GM21390 (cell line): ENCODE results near the gene RBM5.

Experiments
- ATAC-seq: cut with Tn5 transposase; IDR thresholded peaks from one replicate; pipeline ENCODE4 v1.9.1; 2021; ENCODE audit not compliant: unreplicated experiment

RBM5 gene

DNA sequence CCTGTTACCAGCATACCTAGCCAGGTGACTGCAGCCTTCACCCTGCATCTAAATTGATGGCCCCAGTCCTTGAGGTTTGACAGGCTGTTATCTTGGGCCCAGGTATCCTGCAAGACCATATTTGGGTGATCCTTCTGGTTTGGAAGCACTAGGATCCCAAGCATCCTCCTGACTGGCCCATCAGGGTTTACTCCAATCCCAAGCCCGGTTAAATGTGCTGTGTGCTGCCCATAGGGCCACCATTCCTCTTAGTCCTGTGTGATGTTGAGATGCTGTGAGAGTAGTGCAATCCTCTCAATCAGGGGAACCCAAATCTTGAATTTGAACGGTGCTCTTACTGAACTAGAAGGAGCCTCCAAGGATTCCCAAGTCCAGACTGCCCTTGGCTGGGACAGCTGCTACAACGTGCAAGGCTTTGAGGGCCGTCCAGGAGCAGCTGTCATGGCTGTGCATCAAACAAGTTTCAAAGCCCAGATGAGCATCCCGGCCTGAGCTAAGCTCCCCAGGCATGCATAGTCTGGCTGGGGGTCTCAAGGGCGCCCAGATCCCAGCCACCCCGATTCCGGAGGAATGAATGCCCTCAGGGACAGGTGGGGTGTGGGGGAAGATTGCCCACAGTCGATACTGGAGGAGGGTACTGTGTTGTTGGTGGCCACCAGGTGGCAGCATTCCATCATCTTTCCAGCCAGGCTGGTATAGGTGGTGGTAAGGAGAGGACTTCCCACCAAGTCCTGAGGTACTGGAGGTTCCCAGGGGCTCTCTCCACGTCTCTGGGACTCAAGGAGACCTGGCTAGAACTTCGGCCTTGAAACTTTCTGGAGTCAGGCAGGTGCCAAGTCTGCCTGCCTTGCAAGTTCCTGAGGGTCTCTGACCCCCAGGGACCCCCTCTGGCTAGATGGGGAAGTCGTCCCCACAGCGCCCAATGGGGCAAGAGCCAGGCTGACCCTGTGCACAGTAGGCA, 32.6 kb downstream of the RBM5 start:
- no peak for ATAC-seq

DNA sequence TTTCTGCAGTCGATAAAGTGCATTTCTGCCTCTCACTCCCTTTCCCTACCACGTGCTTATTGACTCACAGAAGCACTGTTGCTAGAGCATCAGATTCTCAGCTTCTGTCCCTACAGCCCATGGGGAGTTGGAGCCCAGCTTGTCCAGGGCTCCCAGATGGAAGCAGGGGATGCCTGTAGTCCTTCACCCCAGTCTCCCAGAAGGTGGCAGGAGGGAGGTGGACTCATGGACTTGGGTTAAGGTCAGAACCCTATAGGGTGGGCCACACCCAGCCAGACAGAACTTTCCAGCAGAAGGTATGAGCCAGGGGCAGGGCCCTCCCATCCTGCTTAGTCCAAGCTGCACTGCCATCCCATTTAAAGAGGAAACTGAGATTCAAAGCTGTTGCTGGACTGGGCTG, 33.4 kb downstream of the RBM5 start:
- ATAC-seq, result no peak

DNA sequence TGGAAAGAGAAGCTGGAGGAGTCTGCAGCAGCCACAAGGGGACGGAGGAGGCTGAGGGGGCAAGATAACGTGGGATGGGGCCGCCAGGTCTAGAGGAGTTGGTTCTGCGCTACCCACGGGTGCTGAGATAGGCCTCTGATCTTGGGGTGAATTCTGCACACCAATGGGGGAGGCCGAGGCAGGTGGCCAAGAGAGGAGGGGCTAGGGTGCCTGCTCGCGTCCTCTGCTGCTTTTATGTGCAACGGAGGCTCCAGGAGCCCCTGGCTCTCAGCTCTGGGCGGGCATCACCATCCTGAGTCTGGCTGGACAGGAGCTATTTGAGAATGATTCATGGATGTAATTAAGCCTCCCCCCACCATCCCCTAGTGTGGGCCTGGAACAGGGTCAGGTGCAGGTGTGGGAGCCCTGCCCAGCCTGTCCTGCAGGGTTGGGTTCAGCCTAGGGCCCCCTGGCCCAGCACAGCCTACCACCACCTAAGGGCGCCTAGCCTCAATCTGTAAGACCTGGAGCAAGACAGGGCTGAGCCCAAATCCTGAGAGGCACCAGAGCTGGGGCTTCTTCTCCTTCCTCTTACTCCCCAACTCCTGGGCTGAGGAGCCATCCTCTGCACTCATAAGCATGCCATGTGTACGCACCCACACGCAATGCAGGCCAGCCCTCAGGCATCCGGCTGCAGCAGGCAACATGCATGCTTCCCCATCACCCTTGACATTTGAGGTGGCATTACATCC, 34.1 kb downstream of the RBM5 start:
- no peak for ATAC-seq

DNA sequence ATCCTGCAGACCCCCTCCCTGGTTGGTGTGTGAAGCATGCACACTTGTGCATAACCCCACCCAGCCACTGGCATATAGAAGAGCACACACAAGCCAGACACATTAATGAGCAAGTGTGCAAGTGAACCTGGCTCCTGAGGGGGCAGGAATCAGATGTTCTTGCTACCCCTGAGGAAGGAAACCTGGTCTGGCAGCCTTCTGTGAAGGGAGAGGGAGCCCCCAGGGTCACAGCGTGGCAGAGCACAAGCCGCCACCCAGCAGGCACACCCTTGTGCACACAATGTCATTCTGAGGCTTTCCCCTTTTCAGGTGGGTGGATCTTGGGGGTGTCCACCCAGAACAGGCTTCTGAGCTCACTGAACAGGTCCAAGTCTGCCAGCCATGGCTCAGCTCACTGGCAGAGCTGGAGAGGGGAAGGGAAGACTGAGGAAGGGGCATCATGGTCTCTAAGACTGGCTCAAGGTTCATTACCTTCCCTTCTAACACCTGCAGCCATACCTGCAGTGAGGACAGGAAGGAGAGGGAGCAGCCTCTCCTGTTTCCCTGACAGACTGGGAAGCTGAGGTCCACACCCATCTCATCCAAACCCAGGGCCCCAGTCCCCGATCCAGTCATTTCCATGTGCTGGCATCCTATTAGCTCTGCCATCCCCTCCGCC, 34.8 kb downstream of the RBM5 start:
- ATAC-seq, result no peak

DNA sequence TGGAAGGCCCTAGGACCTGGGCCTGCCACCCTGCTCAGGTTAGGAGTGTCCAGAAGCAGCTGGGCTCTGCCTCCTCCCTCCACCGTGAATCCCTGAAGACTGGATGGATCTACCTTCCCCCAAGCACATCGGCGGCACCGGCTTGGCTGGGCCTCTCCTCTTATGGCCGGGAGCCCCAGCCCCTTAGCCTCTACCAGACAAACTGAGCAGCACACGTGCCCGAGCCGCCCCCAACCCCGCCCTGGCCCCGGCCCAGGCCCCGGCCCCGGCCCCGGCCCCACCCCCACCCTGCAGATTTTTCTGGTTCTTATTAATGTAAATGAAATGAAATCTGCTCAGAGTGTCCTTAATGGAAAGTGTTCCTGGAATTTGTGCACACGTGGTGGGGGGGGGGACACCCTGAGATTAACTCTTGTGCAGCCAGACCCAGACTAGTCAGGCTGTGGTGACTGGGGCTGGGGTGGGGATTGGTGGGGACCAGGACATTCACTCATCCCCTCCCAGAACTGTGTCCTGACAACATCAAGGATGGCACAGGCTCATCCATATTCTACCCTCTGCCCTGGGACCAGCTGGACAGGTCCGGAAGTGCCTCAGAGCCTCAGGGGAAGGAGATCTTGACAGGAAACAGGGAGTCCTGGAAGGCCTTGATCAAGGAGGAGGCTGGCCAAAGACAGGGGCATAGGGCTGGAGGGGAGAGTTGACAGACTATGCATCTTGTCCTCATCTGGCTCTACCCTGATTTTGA, 35.5 kb downstream of the RBM5 start:
- ATAC-seq, result no peak

DNA sequence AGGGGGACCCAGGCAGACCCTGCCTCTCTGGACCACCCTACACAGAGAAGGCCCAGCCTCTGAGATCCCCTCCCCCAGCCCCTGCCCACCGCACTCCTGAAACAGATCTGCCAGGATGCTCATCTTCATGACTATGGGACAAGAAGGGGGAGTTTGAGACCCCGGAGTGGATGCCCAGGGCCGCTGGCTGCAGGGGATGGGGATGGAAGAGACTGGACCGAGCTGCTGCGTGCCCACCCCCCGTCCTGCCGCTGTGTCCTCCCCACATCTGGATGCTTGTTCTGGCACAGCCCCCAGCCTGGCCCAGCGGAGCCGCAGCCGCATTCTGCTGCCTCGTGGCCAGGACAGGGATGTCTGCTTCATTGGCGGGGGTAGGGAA, 36.1 kb downstream of the RBM5 start:
- ATAC-seq, result no peak

DNA sequence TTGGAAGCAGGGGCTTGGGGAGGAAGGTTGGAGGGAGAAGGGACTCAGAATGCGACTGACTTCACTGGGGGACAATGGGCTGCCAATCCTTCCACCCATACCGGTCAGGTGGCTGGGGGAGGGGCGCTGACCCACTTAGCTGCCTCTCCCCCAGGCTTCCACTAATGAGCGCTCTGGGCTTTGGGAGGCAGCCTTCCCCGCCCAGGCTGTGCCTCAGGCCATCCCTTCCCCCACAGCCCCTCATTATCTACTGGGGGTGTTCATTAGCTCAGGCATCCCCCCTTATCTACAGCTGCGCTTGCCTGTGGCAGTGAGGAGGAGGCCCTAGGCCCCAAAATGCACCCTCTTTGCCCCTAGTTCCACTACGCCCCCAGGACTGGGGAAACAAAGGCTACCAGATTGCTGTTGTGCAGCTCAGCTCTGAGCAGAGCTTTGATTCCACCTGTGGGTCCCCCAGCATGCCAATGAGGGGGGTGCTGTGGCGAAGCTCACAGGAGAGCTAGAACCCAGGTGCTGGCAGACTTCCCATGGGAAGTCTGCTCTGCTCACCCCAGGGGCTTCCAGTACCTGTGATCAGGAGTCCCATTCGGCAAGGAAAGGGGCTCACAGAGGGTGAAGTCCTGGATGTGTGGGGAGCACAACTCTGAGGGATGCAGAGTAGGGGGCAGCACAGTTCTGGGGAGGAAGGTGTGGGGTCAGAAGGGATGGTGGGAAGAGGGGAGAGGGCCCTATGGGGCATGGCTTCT, 37.0 kb downstream of the RBM5 start:
- no peak for ATAC-seq

DNA sequence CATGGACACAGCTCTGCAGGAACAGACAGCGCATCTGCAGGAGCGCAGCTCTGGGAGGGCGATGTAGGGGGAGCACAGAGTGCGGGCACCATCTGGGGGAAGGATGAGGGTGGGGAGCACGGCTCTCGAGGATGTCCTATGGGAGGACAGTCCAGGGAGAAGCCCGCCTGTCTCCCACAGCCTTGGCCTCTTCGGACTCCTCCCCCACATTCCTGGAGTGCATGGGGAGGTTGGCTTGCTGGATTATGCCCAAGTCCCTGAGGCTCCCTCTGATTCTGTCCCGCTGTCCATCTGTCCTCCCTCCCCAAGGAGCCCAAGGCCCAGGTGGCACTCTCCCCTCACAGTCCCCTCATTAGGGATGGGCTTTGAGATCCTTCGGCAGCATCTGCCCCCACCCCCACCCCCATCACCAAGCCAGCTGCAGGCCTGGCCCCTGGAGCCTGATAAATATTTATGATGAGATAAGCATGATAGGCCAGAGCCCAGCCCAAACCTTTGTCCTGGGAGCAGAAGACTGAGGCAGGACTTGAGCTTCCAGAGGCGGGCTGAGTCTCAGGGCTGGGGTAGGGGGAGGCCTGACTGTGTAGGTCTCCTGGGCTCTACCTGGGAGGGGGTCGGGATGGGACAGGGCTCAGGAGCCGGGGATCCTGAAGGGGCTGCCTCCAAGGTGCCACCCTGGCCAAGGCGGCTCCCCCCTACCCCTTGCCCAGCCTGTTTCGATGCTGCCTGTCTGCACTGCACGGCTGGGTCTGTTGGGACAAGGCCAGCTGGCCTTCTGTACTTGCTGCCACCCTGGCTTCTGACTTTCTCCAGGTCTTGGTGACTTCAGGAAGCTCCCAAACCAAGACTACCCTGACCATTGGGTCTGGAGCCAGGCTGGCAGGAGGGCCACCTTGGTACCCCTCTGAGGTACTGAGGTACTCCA, 37.8 kb downstream of the RBM5 start:
- no peak for ATAC-seq

DNA sequence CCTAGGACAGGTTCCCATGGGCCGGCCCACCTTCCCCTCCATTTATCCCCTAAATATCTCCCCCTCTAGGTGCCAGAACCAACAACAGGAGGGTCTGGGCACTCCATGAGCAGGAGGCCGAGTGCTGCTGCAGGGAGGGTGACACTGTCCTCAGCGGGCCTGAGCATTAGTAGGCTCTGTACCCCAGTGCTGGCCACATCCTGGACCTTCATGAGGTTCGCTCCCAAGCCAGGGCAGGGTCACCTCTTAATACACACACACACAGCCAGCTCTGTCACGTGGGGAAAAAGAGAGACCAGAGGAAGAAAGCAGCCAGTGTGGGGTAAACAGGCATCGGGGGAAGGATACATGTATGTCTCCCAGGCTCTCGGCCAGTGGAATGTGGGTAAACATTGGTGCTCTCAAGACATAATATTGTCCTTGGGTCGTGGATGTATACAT, 38.6 kb downstream of the RBM5 start:
- no peak for ATAC-seq

DNA sequence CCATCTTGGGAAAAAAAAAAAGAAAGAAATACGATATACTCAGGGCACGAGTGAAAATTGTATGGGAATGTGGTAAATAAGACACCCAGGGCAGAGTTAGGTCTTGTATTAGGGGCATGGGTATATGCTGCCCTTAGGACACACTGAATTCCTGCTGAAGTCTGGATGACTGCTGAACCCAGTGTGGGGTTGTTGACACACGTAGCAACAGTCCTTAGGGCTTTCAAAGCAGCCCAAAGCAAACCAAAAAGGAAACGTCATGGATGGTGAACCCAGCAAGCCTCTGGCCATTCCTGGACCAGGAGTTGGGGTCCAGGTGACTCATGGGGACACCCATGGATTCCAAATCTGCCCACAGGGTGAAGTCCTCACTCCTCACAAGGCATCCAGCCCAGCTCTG, 39.3 kb downstream of the RBM5 start:
- no peak for ATAC-seq

DNA sequence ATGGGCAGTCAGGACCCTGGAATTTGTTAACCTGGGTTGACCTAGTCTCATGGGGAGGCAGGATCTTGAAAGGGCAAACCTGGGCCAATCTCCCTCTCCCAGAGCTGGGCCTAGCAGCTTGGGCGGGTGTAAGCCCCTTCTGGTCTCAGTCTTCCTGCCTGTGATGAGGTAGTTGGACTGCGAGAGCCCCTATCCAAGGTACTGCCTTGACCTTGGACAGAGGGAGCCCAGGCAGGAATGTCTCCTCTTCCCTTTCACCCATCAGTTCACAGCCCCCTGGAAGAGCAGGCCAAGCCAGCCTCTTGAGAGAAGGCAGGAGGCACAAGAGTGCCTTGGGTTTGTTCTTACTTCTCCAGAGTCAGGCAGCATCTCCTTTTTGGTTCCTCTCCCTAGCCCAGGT, 41.7 kb downstream of the RBM5 start:
- no peak for ATAC-seq

DNA sequence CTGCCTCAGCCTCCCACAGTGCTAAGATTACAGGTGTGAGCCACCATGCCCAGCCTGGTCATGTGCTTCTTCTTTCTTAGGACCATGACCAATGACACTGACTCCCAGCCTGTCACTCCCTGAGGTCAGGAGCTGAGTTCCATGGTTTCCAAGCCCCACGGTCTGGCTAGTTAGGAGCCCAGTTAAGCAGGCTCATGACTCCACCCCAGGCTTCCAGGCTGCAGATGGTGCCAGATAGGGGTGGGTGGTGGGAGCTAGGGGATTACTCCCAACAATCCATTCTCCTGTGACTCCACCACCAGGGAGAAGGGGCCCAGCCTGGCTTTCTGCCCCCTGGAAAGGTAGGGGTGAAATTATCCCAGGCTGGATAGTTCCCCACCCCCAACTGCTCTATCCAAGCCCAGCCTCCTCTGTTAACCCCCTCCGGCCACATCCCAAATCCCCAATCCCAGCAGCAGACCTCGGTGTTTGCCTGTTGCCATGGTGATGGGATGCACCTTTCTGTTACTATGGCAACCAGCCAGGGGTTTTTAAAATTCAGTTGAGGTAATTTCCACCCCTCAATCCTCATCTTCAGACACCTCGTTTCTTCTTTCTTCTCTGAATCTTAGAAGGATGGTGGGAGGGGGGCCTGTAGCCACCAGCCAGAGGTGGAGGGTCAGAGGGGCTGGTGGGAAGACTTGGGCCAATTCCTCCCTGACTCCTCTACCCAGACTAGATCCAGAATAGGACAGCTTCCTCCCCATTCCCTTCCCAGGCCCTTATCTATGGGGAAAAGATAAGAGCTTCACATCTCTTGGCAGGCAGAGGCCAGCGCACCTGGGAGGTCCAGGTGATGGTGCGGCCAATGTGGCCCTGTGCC, 43.9 kb downstream of the RBM5 start:
- ATAC-seq, result no peak

DNA sequence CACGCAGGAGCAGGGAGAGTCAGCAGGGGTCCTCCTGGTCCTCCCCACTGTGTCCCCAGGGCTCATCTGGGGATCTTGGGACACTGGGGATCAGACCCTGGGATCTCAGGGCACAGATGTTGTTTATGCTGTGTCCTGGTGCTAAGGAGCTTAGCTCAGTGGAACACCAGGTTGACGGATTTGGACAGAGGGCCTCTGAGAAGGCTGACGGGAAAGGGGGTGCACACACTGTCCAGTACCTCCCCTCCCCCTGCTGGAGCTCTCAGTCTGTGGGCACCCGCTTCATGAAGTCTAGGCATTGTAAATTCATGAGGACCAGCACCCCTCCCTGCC, 44.5 kb downstream of the RBM5 start:
- ATAC-seq, result no peak

DNA sequence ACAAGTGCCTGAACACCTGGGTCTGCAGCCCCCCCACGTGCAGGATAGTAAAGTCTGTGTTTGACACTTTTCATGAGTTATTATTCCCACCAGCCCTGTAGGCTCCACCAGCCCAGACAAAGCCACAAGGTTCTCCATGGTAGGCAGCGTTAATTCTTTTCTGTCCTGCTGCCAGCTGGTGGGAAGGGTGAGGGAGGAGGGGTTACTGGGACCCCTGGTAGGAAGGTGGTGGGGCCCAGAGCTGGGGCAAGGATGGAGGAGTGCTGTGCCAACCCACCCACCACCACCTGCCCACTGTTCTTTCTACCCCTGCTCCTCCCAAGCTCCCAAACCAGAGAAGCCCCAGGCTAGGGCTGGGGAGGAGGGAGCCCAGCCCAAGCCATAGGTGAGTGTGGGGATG, 45.6 kb downstream of the RBM5 start:
- ATAC-seq, result no peak

DNA sequence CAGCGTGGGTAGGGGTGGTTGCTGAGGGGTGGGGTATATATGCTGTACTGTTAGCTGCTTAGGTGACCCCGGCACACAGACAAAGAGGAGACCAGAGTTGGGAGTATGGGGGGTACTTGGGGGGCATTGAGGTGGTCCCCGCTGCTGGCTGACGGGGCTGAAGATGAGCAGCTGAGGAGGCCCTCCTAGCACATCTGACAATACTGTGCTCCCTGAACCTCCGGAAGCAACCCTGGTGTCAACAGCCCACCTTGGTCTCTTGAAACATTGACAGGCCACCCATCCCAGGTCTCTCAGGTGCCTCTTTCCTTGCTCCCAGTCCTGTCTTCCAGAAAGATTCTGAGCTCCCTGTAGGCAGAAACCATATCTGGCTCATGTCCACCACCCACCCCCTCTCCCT, 47.2 kb downstream of the RBM5 start:
- no peak for ATAC-seq

DNA sequence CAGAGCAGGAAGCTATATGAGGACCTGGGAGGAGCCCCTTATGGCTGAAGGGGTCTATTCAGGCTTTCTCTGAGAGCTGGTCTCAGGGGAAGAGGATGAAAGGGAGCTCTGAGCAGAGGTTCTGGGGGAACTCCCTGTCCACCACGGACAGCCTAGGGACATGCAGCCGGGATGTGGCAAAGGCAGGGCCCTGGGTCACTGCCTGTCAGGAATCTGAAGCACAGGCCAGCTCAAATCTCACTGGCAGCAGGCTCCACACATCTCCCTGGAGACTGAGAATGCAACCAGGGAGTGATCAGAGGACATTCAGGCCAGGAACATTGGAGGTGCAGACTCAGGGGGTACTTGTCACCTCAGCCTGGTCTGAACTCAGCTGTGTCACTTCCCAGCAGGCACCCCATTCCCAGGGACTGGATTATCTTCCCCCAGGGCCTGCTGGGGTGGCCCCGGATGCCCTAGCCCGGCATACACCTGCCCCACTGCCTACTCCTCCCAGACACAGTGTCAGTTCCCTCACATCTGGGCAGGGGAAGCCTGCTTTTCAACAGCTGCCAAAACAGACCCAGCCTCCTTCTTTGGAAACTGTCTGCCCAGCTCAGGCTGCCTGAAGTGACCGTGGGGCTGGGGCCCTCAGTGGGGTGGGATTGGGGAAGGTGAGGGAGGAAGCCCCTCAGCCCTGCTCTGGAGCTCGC, 48.1 kb downstream of the RBM5 start:
- no peak for ATAC-seq

DNA sequence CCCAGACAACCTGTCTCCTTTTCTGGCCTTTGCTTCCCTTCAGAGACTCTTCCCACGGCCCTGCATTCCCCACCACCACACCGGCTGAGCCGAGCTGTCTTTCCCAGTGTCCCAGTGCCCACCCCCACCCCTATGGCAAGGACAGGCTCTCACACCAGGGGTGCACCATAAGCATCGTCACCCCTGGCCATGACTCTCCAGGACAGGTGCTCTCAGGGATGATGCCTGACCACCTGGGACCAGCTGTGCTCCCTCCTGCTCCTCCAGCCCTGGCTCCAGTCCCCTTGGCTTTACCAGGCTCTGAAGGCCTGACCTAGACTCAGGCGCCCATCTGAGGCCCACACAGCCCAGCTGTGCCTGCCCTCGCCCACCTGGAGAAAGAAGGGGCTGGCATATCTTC, 48.8 kb downstream of the RBM5 start:
- no peak for ATAC-seq
